Colonic mucosa (tissue), 4 donors: ENCODE data around the gene FLOT1. TPM values are rescaled to one million over a fixed set of nuclear protein-coding genes. Genes with fewer than 3 reads are reported as not detected.

ENCODE experiments used
- DNase-seq: peaks from one replicate; pipeline ENCODE4 v3.0.0-alpha.2; 2020
- H3K27ac ChIP-seq: fragments of 200-600 bp; one replicate; pipeline ENCODE4 v1.8.0; 2021
- H3K27me3 ChIP-seq: fragments of 200-600 bp; one replicate; pipeline ENCODE4 v1.8.0; 2021
- H3K36me3 ChIP-seq: fragments of 200-600 bp; one replicate; pipeline ENCODE4 v1.8.0; 2021
- H3K4me1 ChIP-seq: fragments of 200-600 bp; one replicate; pipeline ENCODE4 v1.8.0; 2021; ENCODE audit warnings: mild to moderate bottlenecking
- H3K4me3 ChIP-seq: fragments of 200-600 bp; one replicate; pipeline ENCODE4 v1.8.0; 2021
- H3K9ac ChIP-seq, 2 donors: one replicate each; pipeline ENCODE4 v1.7.0; 2013; ENCODE audit warnings: control low read depth in 2 of 2, low read depth in 2 of 2, low read length in 2 of 2
- H3K9me3 ChIP-seq: fragments of 200-600 bp; one replicate; pipeline ENCODE4 v1.8.0; 2021
- intact Hi-C: fragments of 100-400 bp; cut with DNase I; formaldehyde crosslinking; loops from one replicate; pipeline ENCODE4 v1.14.1; 2022
- total RNA-seq, 2 donors: library from RNA; stranded (reverse); fragmentation: NEBNext Ultra II Directional in 1 of 2; extraction: Animal tissue kit (Norgen Biotek cat#: 25700) in 1 of 2; gene quantifications; one replicate each; pipeline ENCODE4 v1.2.1, GENCODE V29; 2021
- TF ChIP-seq, protein P1 (sequence below): fragments of 200-600 bp; IDR thresholded peaks from one replicate; pipeline ENCODE4 v1.8.0; 2022; ENCODE audit warnings: antibody characterized with exemption, mild to moderate bottlenecking
- donor health status: healthy.
- donor health status: DM: no; HTN: no; CAD: no.
- donor health status: DM: no; HTN: no; CAD: no.

Gene FLOT1
- total RNA-seq, 2 donors from 2014 or later: 130 to 158 TPM

DNA sequence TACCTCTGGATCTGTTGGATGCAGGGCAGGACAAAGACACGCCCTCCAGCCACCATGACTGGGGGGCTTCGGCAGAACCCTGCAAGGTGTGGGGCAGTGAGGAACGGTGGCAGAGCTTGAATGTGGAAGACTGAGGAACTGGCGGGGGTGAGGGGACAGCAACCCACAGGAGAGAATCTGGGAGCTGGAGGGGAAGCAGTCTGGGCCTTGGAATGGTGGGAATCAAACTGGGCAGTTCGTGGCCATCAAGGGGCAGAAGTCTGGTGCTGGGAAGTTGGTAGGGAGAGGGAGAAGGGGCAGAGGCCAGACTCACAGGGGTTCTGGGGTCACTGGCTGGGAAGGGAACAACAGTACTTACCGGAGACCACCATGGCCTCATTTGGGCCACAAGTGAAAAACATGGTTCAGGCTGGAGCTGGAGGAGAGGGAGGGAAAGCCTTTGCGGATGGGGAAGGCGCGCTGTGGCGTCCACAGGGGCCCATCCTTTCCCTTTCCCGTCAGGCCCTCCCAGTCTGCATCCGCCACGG is 635 bp downstream of the FLOT1 start:
- H3K36me3 ChIP-seq: peaks cover 19% of the 10 kb centered on the region
- peak overlapping the region; percentile 94 to 95 for H3K9ac ChIP-seq
- intact Hi-C loops: loop anchor here (5.0 kb wide), 3 partner anchors 40 to 135 kb away; no protein-coding TSS in a partner anchor
- H3K9me3 ChIP-seq: no peaks in the 10 kb centered on the region
- DNase-seq: no peak
- H3K4me1 ChIP-seq: peaks cover 30% of the 10 kb centered on the region
- H3K27me3 ChIP-seq: no peaks in the 10 kb centered on the region
- peak overlapping the region; percentile 98 for H3K27ac ChIP-seq
- TF ChIP-seq, protein P1, sequence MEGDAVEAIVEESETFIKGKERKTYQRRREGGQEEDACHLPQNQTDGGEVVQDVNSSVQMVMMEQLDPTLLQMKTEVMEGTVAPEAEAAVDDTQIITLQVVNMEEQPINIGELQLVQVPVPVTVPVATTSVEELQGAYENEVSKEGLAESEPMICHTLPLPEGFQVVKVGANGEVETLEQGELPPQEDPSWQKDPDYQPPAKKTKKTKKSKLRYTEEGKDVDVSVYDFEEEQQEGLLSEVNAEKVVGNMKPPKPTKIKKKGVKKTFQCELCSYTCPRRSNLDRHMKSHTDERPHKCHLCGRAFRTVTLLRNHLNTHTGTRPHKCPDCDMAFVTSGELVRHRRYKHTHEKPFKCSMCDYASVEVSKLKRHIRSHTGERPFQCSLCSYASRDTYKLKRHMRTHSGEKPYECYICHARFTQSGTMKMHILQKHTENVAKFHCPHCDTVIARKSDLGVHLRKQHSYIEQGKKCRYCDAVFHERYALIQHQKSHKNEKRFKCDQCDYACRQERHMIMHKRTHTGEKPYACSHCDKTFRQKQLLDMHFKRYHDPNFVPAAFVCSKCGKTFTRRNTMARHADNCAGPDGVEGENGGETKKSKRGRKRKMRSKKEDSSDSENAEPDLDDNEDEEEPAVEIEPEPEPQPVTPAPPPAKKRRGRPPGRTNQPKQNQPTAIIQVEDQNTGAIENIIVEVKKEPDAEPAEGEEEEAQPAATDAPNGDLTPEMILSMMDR: no peak
- H3K4me3 ChIP-seq: peak overlapping the region; percentile 81

DNA sequence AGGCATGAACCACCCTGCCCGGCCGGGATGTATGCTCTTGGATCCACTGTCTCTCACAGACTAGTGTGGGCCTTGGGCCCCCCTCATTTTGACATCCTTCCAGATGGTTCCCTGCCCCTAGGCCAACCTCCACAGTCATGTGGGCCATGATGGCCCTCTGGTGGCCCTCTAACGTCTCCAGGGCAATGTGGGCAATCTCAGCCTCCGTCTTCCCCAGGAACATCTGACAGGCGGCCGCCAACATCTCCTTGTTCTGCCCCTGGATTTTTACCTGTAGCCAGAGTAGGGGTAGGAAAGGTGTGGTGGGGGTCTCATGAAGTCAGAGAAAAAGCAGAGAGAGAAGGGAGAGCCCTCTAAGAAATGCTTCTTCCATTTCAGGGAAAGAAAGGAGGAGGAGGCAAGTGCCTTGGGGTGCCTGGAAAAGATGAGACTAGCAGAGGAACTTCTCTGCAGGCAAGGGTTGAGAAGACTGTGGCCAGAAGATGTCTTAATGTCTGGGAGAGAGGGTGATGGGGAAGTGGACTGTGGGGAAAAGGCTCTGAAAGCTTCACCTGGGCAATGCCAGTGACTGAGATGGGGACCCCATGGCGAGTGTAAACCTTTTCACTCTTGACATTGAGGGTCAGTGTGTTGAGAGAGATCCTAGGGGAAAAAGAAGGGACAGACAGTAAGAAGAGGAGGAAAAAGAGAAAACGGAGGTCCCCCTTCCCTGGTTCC is 1.3 kb downstream of the FLOT1 start:
- peak overlapping the region; percentile 98 for H3K27ac ChIP-seq
- peaks cover 19% of the 10 kb centered on the region for H3K36me3 ChIP-seq
- H3K4me1 ChIP-seq: peaks cover 30% of the 10 kb centered on the region
- no peaks in the 10 kb centered on the region for H3K27me3 ChIP-seq
- no peak for DNase-seq
- peak overlapping the region; percentile 94 to 95 for H3K9ac ChIP-seq
- H3K9me3 ChIP-seq: no peaks in the 10 kb centered on the region
- TF ChIP-seq, protein P1: no peak
- peak overlapping the region; percentile 81 for H3K4me3 ChIP-seq
- intact Hi-C loops: loop anchor here (5.0 kb wide), 3 partner anchors 41 to 136 kb away; no protein-coding TSS in a partner anchor

DNA sequence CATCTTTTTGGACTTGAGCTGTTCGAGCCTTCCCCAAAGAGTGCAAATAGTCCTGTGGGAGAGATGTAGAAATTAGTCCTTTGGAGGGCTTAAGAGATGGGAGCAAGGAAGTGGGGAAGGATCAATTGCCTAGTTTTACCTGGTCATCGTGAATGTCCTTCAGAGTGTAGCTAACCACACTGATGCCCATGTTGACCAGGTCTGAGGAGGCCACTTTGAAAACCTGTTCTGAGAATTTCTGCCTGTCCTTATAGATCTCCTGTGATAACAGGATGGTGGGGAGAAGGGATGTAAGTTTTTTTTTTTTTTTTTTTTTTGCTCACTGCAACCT is 2.0 kb downstream of the FLOT1 start:
- Histone ChIP-seq H3K4me1 (peaks cover 30% of the 10 kb centered on the region), H3K27me3 (no peaks in the 10 kb centered on the region), H3K27ac (peak overlapping the region; percentile 98), H3K9me3 (no peaks in the 10 kb centered on the region), H3K9ac (peak overlapping the region in 1 of 2 donors; percentile 49), H3K36me3 (peaks cover 23% of the 10 kb centered on the region), H3K4me3 (no peak overlapping the region)
- DNase-seq: no peak
- intact Hi-C loops: loop anchor here (5.0 kb wide), 3 partner anchors 42 to 137 kb away; no protein-coding TSS in a partner anchor
- TF ChIP-seq, protein P1: no peak

DNA sequence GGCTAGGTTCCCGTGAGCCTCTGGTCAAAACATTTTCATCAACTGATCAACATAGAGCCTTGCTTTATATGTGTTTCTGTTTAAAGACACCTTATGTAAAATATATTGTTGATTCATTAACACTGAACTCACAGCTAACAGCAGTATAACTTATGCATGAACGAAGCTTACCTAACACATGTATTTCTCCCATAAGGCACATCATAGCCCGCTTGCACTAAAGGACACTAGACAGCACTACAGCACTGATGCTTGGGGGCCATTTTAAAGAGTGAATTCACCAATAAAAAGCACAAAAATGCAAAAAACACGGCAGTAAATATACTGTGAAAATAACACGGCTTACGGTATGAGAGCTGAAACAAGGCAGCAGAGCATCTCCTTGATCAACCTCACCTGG is 4.0 kb downstream of the FLOT1 start:
- Histone ChIP-seq H3K9me3 (no peaks in the 10 kb centered on the region), H3K27me3 (no peaks in the 10 kb centered on the region), H3K36me3 (peaks cover 33% of the 10 kb centered on the region), H3K4me1 (peaks cover 26% of the 10 kb centered on the region), H3K9ac (no peak overlapping the region), H3K27ac (no peak overlapping the region), H3K4me3 (no peak overlapping the region)
- TF ChIP-seq, protein P1: no peak
- DNase-seq: no peak
- intact Hi-C loops: no loop called here

DNA sequence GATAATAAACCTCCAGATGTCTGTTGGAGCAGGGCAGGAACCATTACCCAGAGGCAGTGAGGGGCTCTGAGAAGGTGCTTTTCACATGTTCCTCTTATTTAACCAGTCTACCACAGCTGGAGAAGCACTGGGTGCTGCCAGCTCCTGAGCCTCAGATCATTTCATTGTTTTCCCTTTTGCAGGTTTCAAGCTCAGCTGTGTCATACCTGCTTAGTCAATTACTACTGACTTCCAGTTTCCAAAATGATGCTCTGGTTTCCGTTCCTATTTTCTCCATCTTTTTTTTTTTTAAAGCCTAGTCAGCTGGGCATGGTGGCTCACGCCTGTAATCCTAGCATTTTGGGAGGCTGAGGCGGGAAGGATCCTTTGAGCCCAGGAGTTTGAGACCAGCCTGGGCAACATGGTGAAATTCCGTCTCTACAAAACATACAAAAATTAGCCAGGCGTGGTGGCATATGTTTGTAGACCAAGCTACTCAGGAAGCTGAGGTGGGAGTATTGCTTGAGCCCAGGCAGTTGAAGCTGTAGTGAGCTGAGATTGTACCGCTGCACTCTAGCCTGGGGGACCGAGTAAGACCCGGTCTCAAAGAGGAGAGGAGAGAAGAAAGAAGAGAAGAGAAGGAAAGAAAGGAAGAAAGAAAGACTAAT is 6.7 kb downstream of the FLOT1 start:
- intact Hi-C loops: no loop called here
- Histone ChIP-seq H3K27me3 (no peaks in the 10 kb centered on the region), H3K4me1 (peaks cover 20% of the 10 kb centered on the region), H3K27ac (no peak overlapping the region), H3K36me3 (peaks cover 33% of the 10 kb centered on the region), H3K9ac (no peak overlapping the region), H3K4me3 (no peak overlapping the region), H3K9me3 (no peaks in the 10 kb centered on the region)
- TF ChIP-seq, protein P1: no peak
- DNase-seq: no peak
